SK-N-SH (cell line): Measurements from ENCODE around the gene HLA-DQB1. TPM values are rescaled to one million over a fixed set of nuclear protein-coding genes. Genes with fewer than 3 reads are reported as not detected.
"Not testable (repeated sequence)": the region's sequence is repeated elsewhere in the genome, so short reads cannot be mapped to it uniquely, and the experiment has no call there.

ENCODE experiments used
- CTCF ChIA-PET: fragments of 300-600, 350-600 bp; formaldehyde crosslinking; extraction: SDS; loops from one replicate; lab custom pipeline; 2021; lab: Yijun Ruan, JAX
- POLR2A ChIA-PET: fragments of 350-600 bp; sonication (Branson Sonifier 250); formaldehyde crosslinking; extraction: SDS; loops from one replicate; lab custom pipeline; 2020; ENCODE audit warnings: antibody characterized with exemption, inconsistent platforms; lab: Yijun Ruan, JAX
- DNase-seq: peaks from one replicate; pipeline ENCODE4 v3.0.0; 2012
- H2AFZ ChIP-seq: fragments of 200-600 bp; sonication (generic); 2 replicates; pipeline ENCODE4 v1.8.1; 2016; ENCODE audit warnings: antibody characterized with exemption, mild to moderate bottlenecking, low read depth
- H3F3A ChIP-seq: fragments of 200-600 bp; sonication (generic); replicated peaks from 2 replicates; pipeline ENCODE3; 2016; ENCODE audit warnings: antibody characterized with exemption, mild to moderate bottlenecking; ENCODE audit not compliant: insufficient read depth
- H3K27ac ChIP-seq, 2 experiments: fragments of 200-500 bp in 1 of 2; fragments of 200-600 bp in 1 of 2; sonication (Bioruptor generic) in 1 of 2; sonication (generic), shearing (Covaris generic) in 1 of 2; 2 replicates each; pipeline versions ENCODE4 v1.5.1 to v1.6.1; 2014 to 2016; ENCODE audit warnings: low read depth in 2 of 2, inconsistent platforms in 1 of 2, low read length in 1 of 2, mild to moderate bottlenecking in 1 of 2, mixed read lengths in 1 of 2
- H3K27me3 ChIP-seq: fragments of 200-600 bp; sonication (generic), shearing (Covaris generic); 2 replicates; pipeline ENCODE4 v1.6.1; 2016; ENCODE audit warnings: mixed run types; ENCODE audit not compliant: insufficient read depth
- H3K36me3 ChIP-seq, 2 experiments: fragments of 200-500 bp in 1 of 2; fragments of 200-600 bp in 1 of 2; sonication (Bioruptor generic) in 1 of 2; sonication (generic) in 1 of 2; replicated peaks in 1 of 2; 2 replicates each; pipeline versions ENCODE3 to v1.5.1; 2014 to 2016; ENCODE audit warnings: low read length in 1 of 2, mild to moderate bottlenecking in 1 of 2; ENCODE audit not compliant: insufficient read depth in 2 of 2, control insufficient read depth in 1 of 2
- H3K4me1 ChIP-seq, 2 experiments: fragments of 200-500 bp in 1 of 2; fragments of 200-600 bp in 1 of 2; sonication (Bioruptor generic) in 1 of 2; sonication (generic), shearing (Covaris generic) in 1 of 2; 2 replicates each; pipeline versions ENCODE4 v1.5.1 to v1.6.1; 2014 to 2016; ENCODE audit warnings: low read depth in 1 of 2, low read length in 1 of 2, mixed run types in 1 of 2; ENCODE audit not compliant: insufficient read depth in 2 of 2, control insufficient read depth in 1 of 2
- H3K4me2 ChIP-seq: fragments of 200-600 bp; sonication (generic), shearing (Covaris generic); 2 replicates; pipeline ENCODE4 v1.6.1; 2017; ENCODE audit warnings: mixed run types
- H3K4me3 ChIP-seq, 2 experiments: fragments of 200-500 bp in 1 of 2; fragments of 200-600 bp in 1 of 2; sonication (Bioruptor generic) in 1 of 2; sonication (generic), shearing (Covaris generic) in 1 of 2; 2 replicates each; pipeline versions ENCODE4 v1.5.1 to v1.8.1; 2014 to 2016; ENCODE audit warnings: low read depth in 2 of 2, inconsistent platforms in 1 of 2, low read length in 1 of 2, mild to moderate bottlenecking in 1 of 2, mixed read lengths in 1 of 2, moderate library complexity in 1 of 2
- H3K79me2 ChIP-seq: fragments of 200-600 bp; sonication (generic); 2 replicates; pipeline ENCODE4 v1.8.1; 2017; ENCODE audit warnings: mild to moderate bottlenecking; ENCODE audit not compliant: insufficient read depth
- H3K9ac ChIP-seq: fragments of 200-600 bp; sonication (generic); 2 replicates; pipeline ENCODE4 v1.6.1; 2017; ENCODE audit warnings: mixed run types
- H3K9me2 ChIP-seq: fragments of 200-600 bp; sonication (generic); 2 replicates; pipeline ENCODE4 v1.6.1; 2017; ENCODE audit warnings: mixed run types
- H3K9me3 ChIP-seq: fragments of 200-600 bp; sonication (generic); 2 replicates; pipeline ENCODE4 v1.6.1; 2017; ENCODE audit warnings: mixed run types, mild to moderate bottlenecking, moderate library complexity
- H4K20me1 ChIP-seq: fragments of 200-600 bp; sonication (generic); 2 replicates; pipeline ENCODE4 v1.6.1; 2017; ENCODE audit warnings: mild to moderate bottlenecking, mixed run types; ENCODE audit not compliant: insufficient read depth
- CHD2 ChIP-seq: fragments of 150-350 bp; IDR thresholded peaks from 2 replicates; pipeline ENCODE4 v1.6.1; 2018; ENCODE audit warnings: low read length; ENCODE audit not compliant: partially characterized antibody
- GABPA ChIP-seq: IDR thresholded peaks from 2 replicates; pipeline ENCODE4 v1.4.0; 2012; ENCODE audit warnings: low read depth, mild to moderate bottlenecking
- REST ChIP-seq: IDR thresholded peaks from 2 replicates; pipeline ENCODE4 v1.6.1; 2012; ENCODE audit warnings: mild to moderate bottlenecking, low read depth, low read length, moderate library complexity
- RXRA ChIP-seq: IDR thresholded peaks from 2 replicates; pipeline ENCODE4 v1.4.0; 2012; ENCODE audit warnings: low read depth, mild to moderate bottlenecking, borderline replicate concordance
- TAF1 ChIP-seq: IDR thresholded peaks from 2 replicates; pipeline ENCODE4 v1.6.1; 2012; ENCODE audit warnings: low read depth, mild to moderate bottlenecking, low read length, moderate library complexity, borderline replicate concordance
- TEAD4 ChIP-seq: IDR thresholded peaks from 2 replicates; pipeline ENCODE4 v1.4.0; 2012; ENCODE audit warnings: mild to moderate bottlenecking, borderline replicate concordance; ENCODE audit not compliant: insufficient read depth
- WGBS: methylation state at CpG from one replicate; pipeline ENCODE4 v1.1.6; 2017; ENCODE audit warnings: low lambda C conversion rate; 5-methylcytosine and 5-hydroxymethylcytosine counted together
- polyA plus RNA-seq, 3 experiments: library from polyadenylated mRNA; depleted of rRNA; stranded (reverse); fragments of >200 nt; gene quantifications; 2 replicates each; pipeline ENCODE4 v1.2.3, GENCODE V29; 2012

Gene HLA-DQB1
- polyA plus RNA-seq, 1 of the 3 experiments (the other 2 are of a cell fraction): not detected

GRCh38 chr6:32637219-32637880 lies 29.1 kb downstream of the HLA-DQB1 start, which contains the start of gene HLA-DQA1:
HLA-DQA1 (plus strand) TSS chr6:32637406; CDS start chr6:32637459, 53 bp downstream.
- H3K27me3 ChIP-seq: no peaks in the 10 kb centered on the region
- H3K9me2 ChIP-seq: no peaks in the 10 kb centered on the region
- 0% methylated on average over 7 of the region's 7 CpGs for WGBS
- no peak within 1 kb of the TSS for H2AFZ ChIP-seq
- POLR2A ChIA-PET: no interaction called here
- no peak for TF ChIP-seq TAF1
- no peak for TF ChIP-seq REST
- no peak for TF ChIP-seq GABPA
- no peak for TF ChIP-seq TEAD4
- no peak within 1 kb of the TSS for H3K27ac ChIP-seq
- no peaks in the 10 kb centered on the region for H3K36me3 ChIP-seq
- no peaks in the 10 kb centered on the region for H3K4me1 ChIP-seq
- no peaks in the 10 kb centered on the region for H4K20me1 ChIP-seq
- H3K4me3 ChIP-seq: no peak within 1 kb of the TSS
- CTCF ChIA-PET: no interaction called here
- H3K79me2 ChIP-seq: no peaks in the 10 kb centered on the region
- no peak for DNase-seq
- no peaks in the 10 kb centered on the region for H3K9me3 ChIP-seq
- no peak within 1 kb of the TSS for H3K9ac ChIP-seq
- H3F3A ChIP-seq: no peaks in the 10 kb centered on the region
- H3K4me2 ChIP-seq: no peak within 1 kb of the TSS

- H3F3A ChIP-seq: no peaks in the 10 kb centered on the region
- H3K9ac ChIP-seq: no peak overlapping the region
- ChIA-PET POLR2A (no interaction called here), CTCF (no interaction called here)
- TF ChIP-seq REST (no peak), CHD2 (no peak), RXRA (no peak)
- H3K36me3 ChIP-seq: no peaks in the 10 kb centered on the region
- H3K27ac ChIP-seq: no peak overlapping the region
- H3K79me2 ChIP-seq: no peaks in the 10 kb centered on the region
- H2AFZ ChIP-seq: no peak overlapping the region
- no peaks in the 10 kb centered on the region for H3K9me3 ChIP-seq
- H3K4me3 ChIP-seq: no peak overlapping the region
- no peak for DNase-seq
- no peaks in the 10 kb centered on the region for H3K27me3 ChIP-seq
- H3K9me2 ChIP-seq: no peaks in the 10 kb centered on the region
- no peak overlapping the region for H3K4me2 ChIP-seq
- no peaks in the 10 kb centered on the region for H4K20me1 ChIP-seq
- no peaks in the 10 kb centered on the region for H3K4me1 ChIP-seq
- WGBS: 2% methylated on average over 2 of the region's 2 CpGs
These were observed 30.8 kb downstream of the HLA-DQB1 start for GRCh38 chr6:32635526-32636123.

- H3K27ac ChIP-seq, H3K9me2 ChIP-seq, H3K9me3 ChIP-seq, H3K4me2 ChIP-seq, H3K27me3 ChIP-seq, H3K4me3 ChIP-seq, H4K20me1 ChIP-seq, H2AFZ ChIP-seq, H3F3A ChIP-seq, DNase-seq, H3K36me3 ChIP-seq, H3K79me2 ChIP-seq, CTCF ChIA-PET, H3K9ac ChIP-seq, H3K4me1 ChIP-seq, POLR2A ChIA-PET: not testable (repeated sequence)
- 39% methylated on average over 2 of the region's 13 CpGs for WGBS
These were observed 36.7 kb downstream of the HLA-DQB1 start for GRCh38 chr6:32629793-32630192.
